WTC11 (cell line): ENCODE results near the gene NFIC. TPM values are rescaled to one million over a fixed set of nuclear protein-coding genes. Genes with fewer than 3 reads are reported as not detected.

ENCODE experiments used
- ATAC-seq: fragments of 200-7000 bp; cut with Tn5 transposase; 2 replicates; pipeline ENCODE4 v1.10.0; 2021; ENCODE audit warnings: mild to moderate bottlenecking, moderate library complexity
- CTCF ChIA-PET: fragments of 300-600 bp; sonication (Branson Sonifier 250); formaldehyde crosslinking; loops from one replicate; lab custom pipeline; 2021; ENCODE audit warnings: antibody characterized with exemption; lab: Charles Lee
- POLR2A ChIA-PET: fragments of 350-600 bp; sonication (Branson Sonifier 250); formaldehyde crosslinking; loops from one replicate; lab custom pipeline; 2021; ENCODE audit warnings: antibody characterized with exemption; lab: Charles Lee
- DNase-seq: peaks from one replicate; pipeline ENCODE4 v3.0.0; 2021; ENCODE audit warnings: low spot score
- H3K27ac Mint-ChIP-seq: 2 replicates; pipeline ENCODE4 v1.8.0; 2021; ENCODE audit warnings: mixed read lengths
- H3K27me3 Mint-ChIP-seq: 2 replicates; pipeline ENCODE4 v1.8.0; 2021; ENCODE audit warnings: low read depth, mild to moderate bottlenecking, moderate library complexity, mixed read lengths
- H3K36me3 Mint-ChIP-seq: 2 replicates; pipeline ENCODE4 v1.8.0; 2021; ENCODE audit warnings: mixed read lengths
- H3K4me1 Mint-ChIP-seq: 2 replicates; pipeline ENCODE4 v1.8.0; 2022; ENCODE audit warnings: mixed read lengths
- H3K4me3 Mint-ChIP-seq: 2 replicates; pipeline ENCODE4 v1.8.0; 2021; ENCODE audit warnings: mild to moderate bottlenecking, moderate library complexity, mixed read lengths
- H3K9me3 Mint-ChIP-seq: 2 replicates; pipeline ENCODE4 v1.8.0; 2021; ENCODE audit warnings: mixed read lengths
- ATF3 ChIP-seq: sonication (generic); formaldehyde crosslinking; conservative IDR thresholded peaks from 2 replicates; pipeline ENCODE4 v1.8.1; 2022; ENCODE audit warnings: mild to moderate bottlenecking, missing genetic modification reagents
- GRHL2 ChIP-seq: fragments of 250-450 bp; sonication (Bioruptor Pico); IDR thresholded peaks from 2 replicates; pipeline ENCODE4 v1.8.0; 2022; ENCODE audit warnings: mild to moderate bottlenecking, moderate library complexity; ENCODE audit not compliant: insufficient replicate concordance, severe bottlenecking
- HMGA2 ChIP-seq: fragments of 250-450 bp; sonication (Bioruptor Pico); IDR thresholded peaks from 2 replicates; pipeline ENCODE4 v1.4.0; 2021; ENCODE audit warnings: mild to moderate bottlenecking, moderate library complexity
- MAX ChIP-seq: sonication (generic); formaldehyde crosslinking; IDR thresholded peaks from 2 replicates; pipeline ENCODE4 v1.8.0; 2022; ENCODE audit warnings: mild to moderate bottlenecking, missing genetic modification reagents
- NFE2L1 ChIP-seq: sonication (generic); formaldehyde crosslinking; IDR thresholded peaks from 2 replicates; pipeline ENCODE4 v1.8.1; 2023; ENCODE audit warnings: missing genetic modification reagents
- OVOL2 ChIP-seq: fragments of 250-450 bp; sonication (Bioruptor Pico); IDR thresholded peaks from 2 replicates; pipeline ENCODE4 v1.9.0; 2021; ENCODE audit warnings: mild to moderate bottlenecking, borderline replicate concordance
- PREB ChIP-seq: sonication (generic); formaldehyde crosslinking; IDR thresholded peaks from 2 replicates; pipeline ENCODE4 v1.8.1; 2022; ENCODE audit warnings: mild to moderate bottlenecking, missing genetic modification reagents, moderate library complexity, borderline replicate concordance
- SMAD3 ChIP-seq: sonication (generic); formaldehyde crosslinking; IDR thresholded peaks from 2 replicates; pipeline ENCODE4 v1.8.0; 2022; ENCODE audit warnings: missing genetic modification reagents, mild to moderate bottlenecking, borderline replicate concordance
- SP1 ChIP-seq: sonication (generic); formaldehyde crosslinking; conservative IDR thresholded peaks from 2 replicates; pipeline ENCODE4 v1.8.1; 2022; ENCODE audit warnings: missing genetic modification reagents
- USF1 ChIP-seq: sonication (generic); formaldehyde crosslinking; IDR thresholded peaks from 2 replicates; pipeline ENCODE4 v1.8.0; 2022; ENCODE audit warnings: mild to moderate bottlenecking, missing genetic modification reagents
- ZNF219 ChIP-seq: sonication (generic); formaldehyde crosslinking; IDR thresholded peaks from 2 replicates; pipeline ENCODE4 v1.8.0; 2023; ENCODE audit warnings: missing genetic modification reagents, mild to moderate bottlenecking, borderline replicate concordance
- ZNF281 ChIP-seq: sonication (generic); formaldehyde crosslinking; IDR thresholded peaks from 2 replicates; pipeline ENCODE4 v1.8.0; 2023; ENCODE audit warnings: mild to moderate bottlenecking, missing genetic modification reagents
- ZNF317 ChIP-seq: sonication (generic); formaldehyde crosslinking; IDR thresholded peaks from 2 replicates; pipeline ENCODE4 v1.8.1; 2023; ENCODE audit warnings: low read depth, mild to moderate bottlenecking, moderate library complexity, missing genetic modification reagents, borderline replicate concordance
- ZNF396 ChIP-seq: fragments of 250-450 bp; sonication (Bioruptor Pico); IDR thresholded peaks from 2 replicates; pipeline ENCODE4 v1.8.0; 2021; ENCODE audit warnings: mild to moderate bottlenecking, moderate library complexity, borderline replicate concordance
- ZNF532 ChIP-seq: fragments of 250-450 bp; sonication (Bioruptor Pico); IDR thresholded peaks from 2 replicates; pipeline ENCODE4 v1.9.0; 2021; ENCODE audit warnings: mild to moderate bottlenecking, borderline replicate concordance
- ZSCAN18 ChIP-seq: fragments of 250-450 bp; sonication (Bioruptor Pico); IDR thresholded peaks from 2 replicates; pipeline ENCODE4 v2.1.2; 2022; ENCODE audit warnings: mild to moderate bottlenecking, moderate library complexity
- total RNA-seq: library from RNA; stranded (reverse); gene quantifications from 3 replicates; pipeline ENCODE4 v1.2.3, GENCODE V29; 2021

NFIC gene
- total RNA-seq, 1 experiment from 2014 or later, result 3.5 TPM

- H3K27me3 Mint-ChIP-seq, result no peaks in the 10 kb centered on the region; the same call in 1 of the 2 replicates
- no peaks in the 10 kb centered on the region for H3K9me3 Mint-ChIP-seq
- DNase-seq, result peak; percentile 37
- H3K27ac Mint-ChIP-seq, result peak overlapping the region; percentile 80; the same call in 1 of the 2 replicates
- POLR2A ChIA-PET, result no interaction called here
- CTCF ChIA-PET, result interaction anchor here (1.2 kb wide), 1 partner anchor 16 kb away, joined by 4 read pairs; no protein-coding TSS in a partner anchor
- H3K4me3 Mint-ChIP-seq, result no peak overlapping the region
- no peak for ATAC-seq
- peaks cover 12% of the 10 kb centered on the region; the same call in 1 of the 2 replicates for H3K36me3 Mint-ChIP-seq
- TF ChIP-seq SP1 (CRISPR knock-in tag) (no peak), ZSCAN18 (CRISPR knock-in tag) (no peak), MAX (CRISPR knock-in tag) (no peak), USF1 (CRISPR knock-in tag) (no peak), PREB (CRISPR knock-in tag) (no peak)
- H3K4me1 Mint-ChIP-seq, result peaks cover 19% of the 10 kb centered on the region
Measured at GRCh38 chr19:3510727-3511126, 144.3 kb downstream of the NFIC start.

- no peaks in the 10 kb centered on the region for H3K9me3 Mint-ChIP-seq
- no peak for DNase-seq
- POLR2A ChIA-PET, result no interaction called here
- H3K4me3 Mint-ChIP-seq, result no peak overlapping the region
- no peaks in the 10 kb centered on the region; the same call in 1 of the 2 replicates for H3K27me3 Mint-ChIP-seq
- ATAC-seq, result no peak
- CTCF ChIA-PET, result interaction anchor here (1.6 kb wide), 1 partner anchor 33 kb away, joined by 3 read pairs; no protein-coding TSS in a partner anchor
- no peak overlapping the region for H3K27ac Mint-ChIP-seq
- H3K36me3 Mint-ChIP-seq, result peaks cover 12% of the 10 kb centered on the region; the same call in 1 of the 2 replicates
- peaks cover 28% of the 10 kb centered on the region for H3K4me1 Mint-ChIP-seq
- no peak for TF ChIP-seq ZNF219 (CRISPR knock-in tag)
- TF ChIP-seq ATF3, result no peak
- TF ChIP-seq ZNF396 (CRISPR knock-in tag), result no peak
- no peak for TF ChIP-seq NFE2L1 (CRISPR knock-in tag)
- no peak for TF ChIP-seq GRHL2 (CRISPR knock-in tag)
- TF ChIP-seq SMAD3 (CRISPR knock-in tag), result no peak
- TF ChIP-seq HMGA2 (CRISPR knock-in tag), result no peak
- no peak for TF ChIP-seq ZSCAN18 (CRISPR knock-in tag)
- no peak for TF ChIP-seq ZNF532 (CRISPR knock-in tag)
- no peak for TF ChIP-seq ZNF317 (CRISPR knock-in tag)
- no peak for TF ChIP-seq ZNF281 (CRISPR knock-in tag)
- no peak for TF ChIP-seq OVOL2 (CRISPR knock-in tag)
- TF ChIP-seq PREB (CRISPR knock-in tag), result no peak
Measured at GRCh38 chr19:3511506-3512251, 145.3 kb downstream of the NFIC start.
